HepG2 (cell line): Measurements from ENCODE around the gene ST6GALNAC3. TPM values are rescaled to one million over a fixed set of nuclear protein-coding genes. Genes with fewer than 3 reads are reported as not detected.

Experiments
- ATAC-seq: fragments of 200-7000 bp; cut with Tn5 transposase; 3 replicates; pipeline ENCODE4 v1.9.1; 2020; ENCODE audit warnings: mild to moderate bottlenecking, moderate library complexity
- BruUV-seq: library from RNA; stranded (reverse); fragments of 400-500 nt; replicated peaks from 2 replicates; lab custom pipeline; 2021; lab: Mats Ljungman, UMichigan
- CTCF ChIA-PET: fragments of 300-600 bp; formaldehyde crosslinking; extraction: SDS; loops from one replicate; lab custom pipeline; 2021; ENCODE audit warnings: low total read pairs, inconsistent platforms, low intra/inter-chr PET ratio; lab: Yijun Ruan, JAX
- POLR2A ChIA-PET: fragments of 350-600 bp; sonication (Branson Sonifier 250); formaldehyde crosslinking; loops from one replicate; lab custom pipeline; 2020; ENCODE audit warnings: antibody characterized with exemption, inconsistent platforms; lab: Yijun Ruan, JAX
- DNase-seq: peaks from one replicate; pipeline ENCODE4 v3.0.0-alpha.2; 2015; ENCODE audit warnings: low spot score
- FAIRE-seq: peaks from 3 replicates; lab custom pipeline; 2011; peaks lifted over from hg19 to GRCh38; lab: Jason Lieb, UNC
- H2AFZ ChIP-seq: one replicate; pipeline ENCODE4 v1.6.1; 2011; ENCODE audit warnings: low read length, inconsistent platforms
- H3K27ac ChIP-seq: fragments of 300-600 bp; 3 replicates; pipeline ENCODE4 v1.8.0; 2011; ENCODE audit warnings: mixed run types, mild to moderate bottlenecking, mixed read lengths, low read length, inconsistent platforms; ENCODE audit not compliant: insufficient read depth; ENCODE audit errors: extremely low read length
- H3K27me3 ChIP-seq, 2 experiments: fragments of 200-600 bp in 1 of 2; 2 replicates in 1 of 2; 3 replicates in 1 of 2; pipeline versions ENCODE4 v1.6.0 to v1.8.0; 2011; ENCODE audit warnings: low read length in 2 of 2, mild to moderate bottlenecking in 2 of 2, moderate library complexity in 2 of 2, inconsistent platforms in 1 of 2; ENCODE audit not compliant: insufficient read depth in 2 of 2, control insufficient read depth in 1 of 2
- H3K36me3 ChIP-seq, 2 experiments: fragments of 200-600 bp in 1 of 2; replicated peaks in 1 of 2; 2 replicates in 1 of 2; 3 replicates in 1 of 2; pipeline versions ENCODE4 v1.5.1 to v1.8.0; 2011; ENCODE audit warnings: low read length in 2 of 2, inconsistent platforms in 1 of 2; ENCODE audit not compliant: insufficient read depth in 2 of 2, control insufficient read depth in 1 of 2
- H3K4me1 ChIP-seq: 2 replicates; pipeline ENCODE4 v1.5.1; 2012; ENCODE audit warnings: low read length, inconsistent platforms; ENCODE audit not compliant: insufficient read depth
- H3K4me2 ChIP-seq: 2 replicates; pipeline ENCODE4 v1.6.0; 2011; ENCODE audit warnings: low read depth, low read length, inconsistent platforms
- H3K4me3 ChIP-seq, 3 experiments: fragments of 200-600 bp in 1 of 3; sonication (generic), shearing (Covaris generic) in 1 of 3; replicated peaks in 1 of 3; 2 replicates each; pipeline ENCODE4 v1.5.1; 2011 to 2016; ENCODE audit warnings: low read length in 3 of 3, inconsistent platforms in 2 of 3, low read depth in 2 of 3, mild to moderate bottlenecking in 2 of 3, control low read depth in 1 of 3, mixed read lengths in 1 of 3; ENCODE audit not compliant: insufficient read depth in 1 of 3
- H3K79me2 ChIP-seq: one replicate; pipeline ENCODE4 v1.6.1; 2011; ENCODE audit warnings: low read length, inconsistent platforms; ENCODE audit not compliant: insufficient read depth
- H3K9ac ChIP-seq: 2 replicates; pipeline ENCODE4 v1.6.0; 2011; ENCODE audit warnings: mild to moderate bottlenecking, low read depth, low read length, inconsistent platforms; ENCODE audit not compliant: insufficient read depth
- H3K9me3 ChIP-seq: 2 replicates; pipeline ENCODE4 v1.5.1; 2012; ENCODE audit warnings: mild to moderate bottlenecking, low read length
- H4K20me1 ChIP-seq: 2 replicates; pipeline ENCODE4 v1.6.0; 2011; ENCODE audit warnings: inconsistent platforms, mild to moderate bottlenecking, low read length, moderate library complexity; ENCODE audit not compliant: insufficient read depth
- CCAR2 ChIP-seq: fragments of 200-400 bp; formaldehyde crosslinking; optimal IDR thresholded peaks from 2 replicates; pipeline ENCODE3; 2018; ENCODE audit warnings: low read depth, mild to moderate bottlenecking, low read length, moderate library complexity
- CREB1 ChIP-seq, 2 experiments: fragments of 450-650 bp in 1 of 2; IDR thresholded peaks; 2 replicates each; pipeline ENCODE4 v1.6.1; 2016 to 2017; ENCODE audit warnings: control low read depth in 1 of 2, mild to moderate bottlenecking in 1 of 2, missing compliant biosample characterization in 1 of 2, missing genetic modification characterization in 1 of 2
- FLYWCH1 ChIP-seq: sonication (generic); formaldehyde crosslinking; IDR thresholded peaks from 2 replicates; pipeline ENCODE4 v1.8.1; 2023; ENCODE audit warnings: mild to moderate bottlenecking, missing genetic modification reagents
- FOXK1 ChIP-seq: sonication (generic); formaldehyde crosslinking; IDR thresholded peaks from 2 replicates; pipeline ENCODE4 v1.4.0; 2020; ENCODE audit warnings: low read depth, missing genetic modification reagents, borderline replicate concordance
- HNRNPH1 ChIP-seq: fragments of 200-400 bp; formaldehyde crosslinking; optimal IDR thresholded peaks from 2 replicates; pipeline ENCODE3; 2017; ENCODE audit warnings: mild to moderate bottlenecking, low read depth, low read length
- ISL2 ChIP-seq: sonication (generic); formaldehyde crosslinking; IDR thresholded peaks from 2 replicates; pipeline ENCODE4 v1.5.0; 2020; ENCODE audit warnings: missing genetic modification reagents
- NFYC ChIP-seq: IDR thresholded peaks from 2 replicates; pipeline ENCODE4 v1.6.1; 2016; ENCODE audit warnings: missing genetic modification reagents, missing compliant biosample characterization
- PAWR ChIP-seq: sonication (generic); formaldehyde crosslinking; IDR thresholded peaks from 2 replicates; pipeline ENCODE4 v1.4.0; 2020; ENCODE audit warnings: missing genetic modification reagents, mild to moderate bottlenecking, borderline replicate concordance
- RNF2 ChIP-seq: fragments of 450-650 bp; conservative IDR thresholded peaks from 2 replicates; pipeline ENCODE4 v1.6.1; 2016; ENCODE audit warnings: low read depth
- SRSF4 ChIP-seq: fragments of 200-400 bp; formaldehyde crosslinking; IDR thresholded peaks from one replicate; pipeline ENCODE4 v1.6.1; 2018; ENCODE audit warnings: mild to moderate bottlenecking, low read depth, low read length, moderate library complexity; ENCODE audit not compliant: poor library complexity, severe bottlenecking
- TBP ChIP-seq: sonication (generic); formaldehyde crosslinking; IDR thresholded peaks from 2 replicates; pipeline ENCODE4 v1.5.0; 2020; ENCODE audit warnings: missing genetic modification reagents
- YEATS2 ChIP-seq: sonication (generic); formaldehyde crosslinking; IDR thresholded peaks from 2 replicates; pipeline ENCODE4 v1.4.0; 2020; ENCODE audit warnings: missing genetic modification reagents, borderline replicate concordance
- ZNF180 ChIP-seq: sonication (generic); formaldehyde crosslinking; IDR thresholded peaks from 2 replicates; pipeline ENCODE4 v1.4.0; 2020; ENCODE audit warnings: low read depth, missing genetic modification reagents, borderline replicate concordance
- ZNF234 ChIP-seq: sonication (generic); formaldehyde crosslinking; conservative IDR thresholded peaks from 2 replicates; pipeline ENCODE4 v1.5.1; 2020; ENCODE audit warnings: mild to moderate bottlenecking, missing genetic modification reagents
- ZNF264 ChIP-seq: sonication (generic); formaldehyde crosslinking; IDR thresholded peaks from 2 replicates; pipeline ENCODE4 v1.4.0; 2020; ENCODE audit warnings: missing genetic modification reagents
- ZNF589 ChIP-seq: sonication (generic); formaldehyde crosslinking; conservative IDR thresholded peaks from 2 replicates; pipeline ENCODE4 v1.8.0; 2022; ENCODE audit warnings: mild to moderate bottlenecking, moderate library complexity, missing genetic modification reagents
- ZNF790 ChIP-seq: sonication (generic); formaldehyde crosslinking; IDR thresholded peaks from 2 replicates; pipeline ENCODE4 v1.8.0; 2022; ENCODE audit warnings: missing genetic modification reagents, mild to moderate bottlenecking, borderline replicate concordance
- WGBS: methylation state at CpG from one replicate; pipeline ENCODE4 v1.1.6; 2017; ENCODE audit warnings: low lambda C conversion rate; 5-methylcytosine and 5-hydroxymethylcytosine counted together
- in situ Hi-C: cut with HindIII; loops from 2 replicates; pipeline ENCODE4 v1.10.0; 2017; ENCODE audit warnings: low pct_unique_long_range_greater_than_20kb; ENCODE audit not compliant: extremely low pct_ligation_motif_present
- intact Hi-C: fragments of 100-400 bp; cut with micrococcal nuclease; formaldehyde crosslinking; loops from one replicate; pipeline ENCODE4 v1.10.0; 2022; ENCODE audit not compliant: unreplicated experiment
- polyA plus RNA-seq, 8 experiments: library from polyadenylated mRNA; depleted of rRNA in 3 of 8; stranded (reverse) in 7 of 8; unstranded in 1 of 8; fragments of >200 nt; fragmentation: Illumina TruSeq in 4 of 8; extraction: Trizol in 4 of 8; gene quantifications; 2 replicates each; pipeline versions ENCODE4 v1.2.1 to v1.2.3, GENCODE V29; 2011 to 2016; ENCODE audit warnings: low read depth in 4 of 8, missing spikeins in 1 of 8, mixed read lengths in 1 of 8; ENCODE audit not compliant: insufficient read depth in 1 of 8
- total RNA-seq, 5 experiments: library from RNA; depleted of rRNA; stranded (reverse); fragments of >200 nt; fragmentation: Illumina TruSeq; extraction: Trizol; gene quantifications; 2 replicates each; pipeline ENCODE4 v1.2.3, GENCODE V29; 2016; ENCODE audit warnings: low read depth in 1 of 5
- TF ChIP-seq, protein P1 (sequence below): sonication (generic); formaldehyde crosslinking; IDR thresholded peaks from 2 replicates; pipeline ENCODE4 v1.4.0; 2020; ENCODE audit warnings: missing genetic modification reagents
- TF ChIP-seq, protein P2 (sequence below): sonication (generic); formaldehyde crosslinking; IDR thresholded peaks from 2 replicates; pipeline ENCODE4 v1.4.0; 2020; ENCODE audit warnings: mild to moderate bottlenecking, missing genetic modification reagents
- TF ChIP-seq, protein P3 (sequence below): sonication (generic); formaldehyde crosslinking; IDR thresholded peaks from 2 replicates; pipeline ENCODE4 v1.5.1; 2020; ENCODE audit warnings: mild to moderate bottlenecking, moderate library complexity, missing genetic modification reagents

Gene ST6GALNAC3
- total and polyA plus RNA-seq, 2 of the 13 experiments (the other 11 are each of a cell fraction or from before 2014, with no cell fraction given), result not detected

DNA sequence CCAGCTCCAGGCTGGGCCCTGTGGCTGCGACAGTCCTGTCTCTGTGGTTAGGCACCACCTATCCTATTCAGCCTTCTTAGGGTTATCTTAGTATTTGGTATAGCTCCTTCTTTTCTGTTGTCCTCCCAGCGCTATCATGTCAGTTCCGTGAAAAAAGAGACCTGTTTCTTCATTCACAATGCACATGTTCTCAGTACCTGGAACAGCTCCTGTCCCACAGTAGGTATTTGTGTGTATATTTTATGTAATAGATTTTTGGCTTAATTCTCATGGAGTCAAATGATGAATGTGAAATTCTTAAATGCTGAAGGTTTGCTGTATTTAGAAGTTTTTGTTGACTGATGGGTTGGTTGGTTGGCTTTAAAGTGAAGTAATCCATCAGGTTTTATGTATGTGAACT lies 279.7 kb downstream of the ST6GALNAC3 start:
- Histone ChIP-seq H3K27ac (no peak overlapping the region), H4K20me1 (no peaks in the 10 kb centered on the region), H2AFZ (no peak overlapping the region), H3K4me3 (no peak overlapping the region), H3K36me3 (no peaks in the 10 kb centered on the region), H3K79me2 (no peaks in the 10 kb centered on the region), H3K4me1 (no peaks in the 10 kb centered on the region), H3K27me3 (no peaks in the 10 kb centered on the region), H3K4me2 (no peak overlapping the region), H3K9ac (no peak overlapping the region), H3K9me3 (no peaks in the 10 kb centered on the region)
- ChIA-PET POLR2A (no interaction called here), CTCF (no interaction called here)
- intact Hi-C loops (no loop called here), in situ Hi-C loops (no loop called here)
- WGBS, result 19% methylated on average over 3 of the region's 3 CpGs
- FAIRE-seq (no peak), DNase-seq (no peak), ATAC-seq (no peak)
- no TSS peak for BruUV-seq
- TF ChIP-seq PAWR (CRISPR knock-in tag) (no peak), CREB1 (IDR thresholded peaks at IDR 0.05) (no peak), CREB1 (CRISPR knock-in tag; IDR thresholded peaks at IDR 0.05) (no peak), NFYC (CRISPR knock-in tag) (no peak), YEATS2 (CRISPR knock-in tag) (no peak), FLYWCH1 (CRISPR knock-in tag) (no peak), HNRNPH1 (no peak), ZNF234 (CRISPR knock-in tag) (no peak), ZNF589 (no peak), ZNF790 (CRISPR knock-in tag) (no peak), ZNF264 (CRISPR knock-in tag) (no peak), CCAR2 (no peak), TBP (CRISPR knock-in tag) (no peak), ZNF180 (no peak), RNF2 (no peak), SRSF4 (no peak), ISL2 (CRISPR knock-in tag) (no peak), FOXK1 (CRISPR knock-in tag) (no peak)
- TF ChIP-seq, protein P1, sequence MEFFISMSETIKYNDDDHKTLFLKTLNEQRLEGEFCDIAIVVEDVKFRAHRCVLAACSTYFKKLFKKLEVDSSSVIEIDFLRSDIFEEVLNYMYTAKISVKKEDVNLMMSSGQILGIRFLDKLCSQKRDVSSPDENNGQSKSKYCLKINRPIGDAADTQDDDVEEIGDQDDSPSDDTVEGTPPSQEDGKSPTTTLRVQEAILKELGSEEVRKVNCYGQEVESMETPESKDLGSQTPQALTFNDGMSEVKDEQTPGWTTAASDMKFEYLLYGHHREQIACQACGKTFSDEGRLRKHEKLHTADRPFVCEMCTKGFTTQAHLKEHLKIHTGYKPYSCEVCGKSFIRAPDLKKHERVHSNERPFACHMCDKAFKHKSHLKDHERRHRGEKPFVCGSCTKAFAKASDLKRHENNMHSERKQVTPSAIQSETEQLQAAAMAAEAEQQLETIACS (CRISPR knock-in tag), result no peak
- TF ChIP-seq, protein P2, sequence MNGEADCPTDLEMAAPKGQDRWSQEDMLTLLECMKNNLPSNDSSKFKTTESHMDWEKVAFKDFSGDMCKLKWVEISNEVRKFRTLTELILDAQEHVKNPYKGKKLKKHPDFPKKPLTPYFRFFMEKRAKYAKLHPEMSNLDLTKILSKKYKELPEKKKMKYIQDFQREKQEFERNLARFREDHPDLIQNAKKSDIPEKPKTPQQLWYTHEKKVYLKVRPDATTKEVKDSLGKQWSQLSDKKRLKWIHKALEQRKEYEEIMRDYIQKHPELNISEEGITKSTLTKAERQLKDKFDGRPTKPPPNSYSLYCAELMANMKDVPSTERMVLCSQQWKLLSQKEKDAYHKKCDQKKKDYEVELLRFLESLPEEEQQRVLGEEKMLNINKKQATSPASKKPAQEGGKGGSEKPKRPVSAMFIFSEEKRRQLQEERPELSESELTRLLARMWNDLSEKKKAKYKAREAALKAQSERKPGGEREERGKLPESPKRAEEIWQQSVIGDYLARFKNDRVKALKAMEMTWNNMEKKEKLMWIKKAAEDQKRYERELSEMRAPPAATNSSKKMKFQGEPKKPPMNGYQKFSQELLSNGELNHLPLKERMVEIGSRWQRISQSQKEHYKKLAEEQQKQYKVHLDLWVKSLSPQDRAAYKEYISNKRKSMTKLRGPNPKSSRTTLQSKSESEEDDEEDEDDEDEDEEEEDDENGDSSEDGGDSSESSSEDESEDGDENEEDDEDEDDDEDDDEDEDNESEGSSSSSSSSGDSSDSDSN (CRISPR knock-in tag), result no peak
- TF ChIP-seq, protein P3, sequence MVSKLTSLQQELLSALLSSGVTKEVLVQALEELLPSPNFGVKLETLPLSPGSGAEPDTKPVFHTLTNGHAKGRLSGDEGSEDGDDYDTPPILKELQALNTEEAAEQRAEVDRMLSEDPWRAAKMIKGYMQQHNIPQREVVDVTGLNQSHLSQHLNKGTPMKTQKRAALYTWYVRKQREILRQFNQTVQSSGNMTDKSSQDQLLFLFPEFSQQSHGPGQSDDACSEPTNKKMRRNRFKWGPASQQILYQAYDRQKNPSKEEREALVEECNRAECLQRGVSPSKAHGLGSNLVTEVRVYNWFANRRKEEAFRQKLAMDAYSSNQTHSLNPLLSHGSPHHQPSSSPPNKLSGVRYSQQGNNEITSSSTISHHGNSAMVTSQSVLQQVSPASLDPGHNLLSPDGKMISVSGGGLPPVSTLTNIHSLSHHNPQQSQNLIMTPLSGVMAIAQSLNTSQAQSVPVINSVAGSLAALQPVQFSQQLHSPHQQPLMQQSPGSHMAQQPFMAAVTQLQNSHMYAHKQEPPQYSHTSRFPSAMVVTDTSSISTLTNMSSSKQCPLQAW (CRISPR knock-in tag), result no peak
